GM13976 (cell line): ENCODE measurements around the gene IAH1.

Experiments used
- DNase-seq: peaks from one replicate; pipeline ENCODE4 v3.0.0; 2012; ENCODE audit warnings: low spot score
- CTCF ChIP-seq: IDR thresholded peaks from 2 replicates; pipeline ENCODE4 v1.5.1; 2012; ENCODE audit warnings: borderline replicate concordance, mild to moderate bottlenecking; ENCODE audit not compliant: insufficient read depth; ENCODE audit errors: extremely low read depth, missing control alignments, control extremely low read depth
- in situ Hi-C: fragments of 300-500 bp; cut with MboI; formaldehyde crosslinking; loops from one replicate; pipeline ENCODE4 v1.12.0; 2022; ENCODE audit warnings: low sequenced_read_pairs, mixed read lengths, inconsistent platforms; ENCODE audit not compliant: unreplicated experiment

The IAH1 gene

GRCh38 chr2:9478526-9478925, 4.2 kb downstream of the IAH1 start:
- no peak for DNase-seq
- TF ChIP-seq CTCF, result no peak
- in situ Hi-C loops, result no loop called here

- in situ Hi-C loops, result no loop called here
These were observed 5.8 kb downstream of the IAH1 start for GRCh38 chr2:9480157-9480556.

GRCh38 chr2:9483107-9483506, 8.8 kb downstream of the IAH1 start:
- TF ChIP-seq CTCF, result no peak
- in situ Hi-C loops, result no loop called here
- no peak for DNase-seq

More at GRCh38 chr2:9480157-9480556, 5.8 kb downstream of the IAH1 start:
- no peak for TF ChIP-seq CTCF
- no peak for DNase-seq

DNA sequence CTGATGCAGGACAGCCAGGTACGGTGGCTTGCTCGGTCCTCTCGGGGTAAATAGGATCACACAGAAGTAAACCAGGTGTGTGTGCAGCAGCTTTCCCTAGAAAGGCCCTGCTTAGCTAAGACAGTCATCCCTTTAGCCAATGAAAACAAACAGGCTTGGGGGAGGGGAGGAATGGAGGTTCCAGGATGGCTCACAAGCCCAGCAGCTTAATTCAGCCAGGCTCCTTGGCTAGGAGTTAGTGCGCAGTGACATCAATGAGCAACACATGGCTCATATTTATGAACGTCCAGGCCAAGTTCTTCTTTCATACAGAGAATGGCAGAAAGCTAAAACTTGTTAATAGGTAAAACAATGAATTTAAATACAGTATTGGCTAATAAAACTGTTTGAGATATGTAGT, 10.2 kb downstream of the IAH1 start:
- in situ Hi-C loops, result no loop called here
- DNase-seq, result no peak

GRCh38 chr2:9488583-9489547, 14.5 kb downstream of the IAH1 start:
- DNase-seq, result no peak
- in situ Hi-C loops, result no loop called here
- TF ChIP-seq CTCF, result no peak

More for the DNA sequence above, 10.2 kb downstream of the IAH1 start:
- TF ChIP-seq CTCF, result no peak

DNA sequence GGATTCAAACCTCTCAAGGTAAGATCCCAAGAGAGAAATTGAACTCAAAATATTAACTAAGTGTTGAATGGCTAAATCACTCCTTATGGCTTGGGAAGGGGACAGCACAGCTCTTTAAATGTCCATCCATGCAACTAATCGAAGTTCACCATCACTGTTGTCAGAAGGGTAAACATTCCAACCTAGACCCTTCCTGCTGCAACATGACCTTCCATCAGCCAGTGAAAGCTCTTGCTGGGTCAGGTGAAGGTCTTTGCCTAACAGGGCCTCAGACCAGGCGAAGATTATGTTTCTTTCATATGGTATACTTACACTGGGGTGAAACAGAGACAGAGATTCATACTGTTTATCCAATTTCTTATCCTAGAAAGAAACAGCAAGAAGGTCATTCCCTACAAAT, 16.4 kb downstream of the IAH1 start:
- DNase-seq, result no peak
- in situ Hi-C loops, result no loop called here
- TF ChIP-seq CTCF, result no peak
